IMR-90 (cell line): Measurements from ENCODE around the gene MSH2. TPM values are rescaled to one million over a fixed set of nuclear protein-coding genes. Genes with fewer than 3 reads are reported as not detected.
"Not testable (repeated sequence)": the region's sequence is repeated elsewhere in the genome, so short reads cannot be mapped to it uniquely, and the experiment has no call there.

Experiments used
- ATAC-seq: fragments of 200-7000 bp; cut with Tn5 transposase; 2 replicates; pipeline ENCODE4 v1.9.1; 2020; ENCODE audit warnings: low read depth, mild to moderate bottlenecking, moderate library complexity
- BruUV-seq: library from RNA; stranded (reverse); fragments of 400-500 nt; replicated peaks from 2 replicates; lab custom pipeline; 2021; lab: Mats Ljungman, UMichigan
- CTCF ChIA-PET: fragments of 300-600 bp; formaldehyde crosslinking; extraction: SDS; loops from one replicate; lab custom pipeline; 2021; ENCODE audit warnings: antibody characterized with exemption; lab: Yijun Ruan, JAX
- POLR2A ChIA-PET: fragments of 300-600 bp; sonication (Branson Sonifier 250); formaldehyde crosslinking; loops from one replicate; lab custom pipeline; 2022; ENCODE audit warnings: antibody characterized with exemption; ENCODE audit not compliant: unreplicated experiment; lab: Charles Lee
- DNase-seq: peaks from one replicate; pipeline ENCODE4 v3.0.0; 2013
- H2AFZ ChIP-seq: replicated peaks from 2 replicates; pipeline ENCODE3; 2013; ENCODE audit warnings: low read length, mild to moderate bottlenecking; ENCODE audit not compliant: poor library complexity
- H2AK5ac ChIP-seq: 2 replicates; pipeline ENCODE4 v1.6.1; 2013; ENCODE audit warnings: low read depth, low read length, inconsistent platforms
- H2AK9ac ChIP-seq: replicated peaks from 2 replicates; pipeline ENCODE3; 2013; ENCODE audit warnings: mild to moderate bottlenecking, low read depth, low read length, moderate library complexity; ENCODE audit not compliant: poor library complexity
- H2BK120ac ChIP-seq: 2 replicates; pipeline ENCODE4 v1.6.1; 2013; ENCODE audit warnings: low read depth, low read length, inconsistent platforms
- H2BK15ac ChIP-seq: 3 replicates; pipeline ENCODE4 v1.6.1; 2013; ENCODE audit warnings: low read depth, low read length, inconsistent platforms
- H2BK20ac ChIP-seq: 2 replicates; pipeline ENCODE4 v1.6.1; 2013; ENCODE audit warnings: low read depth, mild to moderate bottlenecking, inconsistent platforms, low read length, moderate library complexity
- H2BK5ac ChIP-seq: 2 replicates; pipeline ENCODE4 v1.6.1; 2013; ENCODE audit warnings: mild to moderate bottlenecking, low read depth, low read length, inconsistent platforms; ENCODE audit not compliant: poor library complexity, severe bottlenecking
- H3K14ac ChIP-seq: replicated peaks from 2 replicates; pipeline ENCODE4 v1.6.1; 2013; ENCODE audit warnings: low read depth, low read length, inconsistent platforms
- H3K18ac ChIP-seq: 2 replicates; pipeline ENCODE4 v1.6.1; 2013; ENCODE audit warnings: low read depth, low read length, control low read depth
- H3K23ac ChIP-seq: 2 replicates; pipeline ENCODE4 v1.6.1; 2013; ENCODE audit warnings: low read depth, low read length, inconsistent platforms
- H3K27ac ChIP-seq: 2 replicates; pipeline ENCODE4 v1.5.1; 2013; ENCODE audit warnings: mild to moderate bottlenecking, control low read depth, low read length; ENCODE audit not compliant: insufficient read depth
- H3K27me3 ChIP-seq: 2 replicates; pipeline ENCODE4 v1.6.1; 2013; ENCODE audit warnings: low read length; ENCODE audit not compliant: control insufficient read depth, insufficient read depth
- H3K36me3 ChIP-seq: 2 replicates; pipeline ENCODE4 v1.6.1; 2013; ENCODE audit warnings: low read length, mixed read lengths; ENCODE audit not compliant: control insufficient read depth, insufficient read depth
- H3K4ac ChIP-seq: 2 replicates; pipeline ENCODE4 v1.6.1; 2013; ENCODE audit warnings: low read depth, low read length, inconsistent platforms
- H3K4me1 ChIP-seq: 2 replicates; pipeline ENCODE4 v1.6.1; 2013; ENCODE audit warnings: low read length, mixed read lengths; ENCODE audit not compliant: control insufficient read depth, insufficient read depth
- H3K4me2 ChIP-seq: 2 replicates; pipeline ENCODE4 v1.6.1; 2013; ENCODE audit warnings: low read depth, mild to moderate bottlenecking, control low read depth, low read length, moderate library complexity
- H3K4me3 ChIP-seq: 2 replicates; pipeline ENCODE4 v1.5.1; 2013; ENCODE audit warnings: low read depth, mild to moderate bottlenecking, control low read depth, low read length, moderate library complexity; ENCODE audit not compliant: insufficient read depth
- H3K56ac ChIP-seq: 2 replicates; pipeline ENCODE4 v1.6.1; 2013; ENCODE audit warnings: low read length, inconsistent platforms; ENCODE audit not compliant: insufficient read depth; ENCODE audit errors: extremely low read depth
- H3K79me1 ChIP-seq, 2 experiments: 2 replicates each; pipeline ENCODE4 v1.6.1; 2013; ENCODE audit warnings: low read length in 2 of 2, inconsistent platforms in 1 of 2, low read depth in 1 of 2
- H3K9ac ChIP-seq: 2 replicates; pipeline ENCODE4 v1.6.1; 2013; ENCODE audit warnings: low read depth, low read length, control low read depth
- H3K9me1 ChIP-seq: 2 replicates; pipeline ENCODE4 v1.6.1; 2013; ENCODE audit warnings: low read length, inconsistent platforms; ENCODE audit not compliant: insufficient read depth
- H3K9me3 ChIP-seq: 2 replicates; pipeline ENCODE4 v1.6.1; 2013; ENCODE audit warnings: low read length; ENCODE audit not compliant: control insufficient read depth, insufficient read depth
- H4K20me1 ChIP-seq: 2 replicates; pipeline ENCODE4 v1.6.1; 2013; ENCODE audit warnings: low read length, inconsistent platforms; ENCODE audit not compliant: insufficient read depth
- H4K5ac ChIP-seq: 2 replicates; pipeline ENCODE4 v1.6.1; 2013; ENCODE audit warnings: mild to moderate bottlenecking, low read depth, low read length, control low read depth
- H4K8ac ChIP-seq, 2 experiments: 2 replicates each; pipeline ENCODE4 v1.6.1; 2013; ENCODE audit warnings: low read depth in 2 of 2, low read length in 2 of 2, control low read depth in 1 of 2, inconsistent platforms in 1 of 2
- H4K91ac ChIP-seq: 2 replicates; pipeline ENCODE4 v1.6.1; 2013; ENCODE audit warnings: low read depth, low read length, inconsistent platforms; ENCODE audit not compliant: insufficient read depth
- CEBPB ChIP-seq: IDR thresholded peaks from 2 replicates; pipeline ENCODE4 v1.6.1; 2012; ENCODE audit warnings: low read depth, low read length, improper control_type of control experiment
- MXI1 ChIP-seq: IDR thresholded peaks from 2 replicates; pipeline ENCODE4 v1.6.1; 2012; ENCODE audit warnings: low read depth, mild to moderate bottlenecking, low read length, moderate library complexity, borderline replicate concordance
- RFX5 ChIP-seq: IDR thresholded peaks from 2 replicates; pipeline ENCODE4 v1.8.0; 2012; ENCODE audit warnings: low read depth, mild to moderate bottlenecking, low read length, moderate library complexity
- WGBS, 2 experiments: methylation state at CpG; one replicate each; pipeline versions ENCODE4 v1.1.5 to v1.1.7; 2013; ENCODE audit warnings: missing lambda C conversion rate in 2 of 2; ENCODE audit not compliant: insufficient read length in 1 of 2; ENCODE audit errors: extremely low coverage in 2 of 2; 5-methylcytosine and 5-hydroxymethylcytosine counted together
- dilution Hi-C: fragments of 300-500 bp; cut with HindIII; formaldehyde crosslinking; loops from one replicate; pipeline ENCODE4 v1.14.3; 2018; ENCODE audit warnings: low sequenced_read_pairs; ENCODE audit not compliant: unreplicated experiment
- in situ Hi-C: fragments of 300-500 bp; cut with MboI; formaldehyde crosslinking; loops from 3 replicates; pipeline ENCODE4 v1.14.3; 2019; ENCODE audit warnings: low sequenced_read_pairs, inconsistent platforms, mixed read lengths
- intact Hi-C: fragments of 100-400 bp; cut with micrococcal nuclease; formaldehyde crosslinking; loops from 2 replicates; pipeline ENCODE4 v1.10.0; 2022
- polyA plus RNA-seq, 3 experiments: library from polyadenylated mRNA; depleted of rRNA; stranded (reverse); fragments of >200 nt; gene quantifications; 2 replicates each; pipeline ENCODE4 v1.2.3, GENCODE V29; 2012; ENCODE audit warnings: low replicate concordance in 1 of 3
- total RNA-seq: library from RNA; depleted of rRNA; stranded (reverse); fragments of >200 nt; gene quantifications from 2 replicates; pipeline ENCODE4 v1.2.3, GENCODE V29; 2012
- TF ChIP-seq, protein P1 (sequence below): fragments of 150-350 bp; IDR thresholded peaks from 2 replicates; pipeline ENCODE4 v1.6.1; 2017; ENCODE audit warnings: mild to moderate bottlenecking, antibody characterized with exemption, low read length, low read depth

Gene MSH2
- total and polyA plus RNA-seq, 2 of the 4 experiments (the other 2 are of a cell fraction): 13.8 to 22.6 TPM

DNA sequence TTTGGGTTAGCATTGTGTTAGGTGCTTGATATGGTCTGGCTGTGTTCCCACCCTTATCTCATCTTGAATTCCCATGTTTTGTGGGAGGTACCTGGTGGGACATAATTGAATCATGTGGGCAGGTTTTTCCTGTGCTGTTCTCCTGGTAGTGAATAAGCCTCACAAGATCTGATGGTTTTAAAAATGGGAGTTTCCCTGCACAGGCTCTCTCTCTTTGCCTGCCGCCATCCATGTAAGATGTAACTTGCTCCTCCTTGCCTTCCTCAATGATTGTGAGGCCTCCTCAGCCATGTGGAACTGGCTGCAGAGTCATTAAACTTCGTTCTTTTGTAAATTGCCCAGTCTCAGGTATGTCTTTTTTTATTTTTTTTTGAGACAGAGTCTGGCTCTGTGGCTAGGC lies 2.8 kb downstream of the MSH2 start:
- H2AFZ ChIP-seq: no peak overlapping the region
- H2BK120ac ChIP-seq: no peak overlapping the region
- H3K56ac ChIP-seq: no peak overlapping the region
- in situ Hi-C loops (no loop called here), intact Hi-C loops (no loop called here), dilution Hi-C loops (no loop called here)
- H3K9ac ChIP-seq: no peak overlapping the region
- peaks cover 7% of the 10 kb centered on the region for H3K9me1 ChIP-seq
- WGBS, 2 experiments: no CpG with 5 or more reads among the region's 2 CpGs
- H3K9me3 ChIP-seq: no peaks in the 10 kb centered on the region
- H3K27me3 ChIP-seq: no peaks in the 10 kb centered on the region
- no peaks in the 10 kb centered on the region; the same call in 1 of the 2 replicates for H3K4me1 ChIP-seq
- CTCF ChIA-PET: no interaction called here
- BruUV-seq: no TSS peak
- POLR2A ChIA-PET: no interaction called here
- no peak overlapping the region for H3K4me2 ChIP-seq
- no peak overlapping the region for H3K23ac ChIP-seq
- H4K5ac ChIP-seq: no peak overlapping the region
- H4K20me1 ChIP-seq: peaks cover 4% of the 10 kb centered on the region; the same call in 1 of the 2 replicates
- no peak overlapping the region for H2AK5ac ChIP-seq
- no peak overlapping the region for H2BK15ac ChIP-seq
- no peak for DNase-seq
- 0 out of 2 replicates have a peak, but pooled peaks cover 2% of the 10 kb centered on the region for H3K36me3 ChIP-seq
- no peak overlapping the region for H3K4ac ChIP-seq
- H4K91ac ChIP-seq: no peak overlapping the region
- H3K18ac ChIP-seq: no peak overlapping the region
- no peak overlapping the region for H2BK20ac ChIP-seq
- no peak overlapping the region for H4K8ac ChIP-seq
- TF ChIP-seq RFX5: no peak
- TF ChIP-seq MXI1: no peak
- TF ChIP-seq, protein P1, sequence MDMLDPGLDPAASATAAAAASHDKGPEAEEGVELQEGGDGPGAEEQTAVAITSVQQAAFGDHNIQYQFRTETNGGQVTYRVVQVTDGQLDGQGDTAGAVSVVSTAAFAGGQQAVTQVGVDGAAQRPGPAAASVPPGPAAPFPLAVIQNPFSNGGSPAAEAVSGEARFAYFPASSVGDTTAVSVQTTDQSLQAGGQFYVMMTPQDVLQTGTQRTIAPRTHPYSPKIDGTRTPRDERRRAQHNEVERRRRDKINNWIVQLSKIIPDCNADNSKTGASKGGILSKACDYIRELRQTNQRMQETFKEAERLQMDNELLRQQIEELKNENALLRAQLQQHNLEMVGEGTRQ: no peak
- no peak for TF ChIP-seq CEBPB
- H3K14ac ChIP-seq: no peak overlapping the region
- no peak overlapping the region for H2AK9ac ChIP-seq
- H3K79me1 ChIP-seq: peaks cover 9 to 37% of the 10 kb centered on the region in 2 experiments; a peak in 3 of 4 replicates
- no peak for ATAC-seq
- H3K4me3 ChIP-seq: no peak overlapping the region
- no peak overlapping the region for H3K27ac ChIP-seq
- H2BK5ac ChIP-seq: no peak overlapping the region

DNA sequence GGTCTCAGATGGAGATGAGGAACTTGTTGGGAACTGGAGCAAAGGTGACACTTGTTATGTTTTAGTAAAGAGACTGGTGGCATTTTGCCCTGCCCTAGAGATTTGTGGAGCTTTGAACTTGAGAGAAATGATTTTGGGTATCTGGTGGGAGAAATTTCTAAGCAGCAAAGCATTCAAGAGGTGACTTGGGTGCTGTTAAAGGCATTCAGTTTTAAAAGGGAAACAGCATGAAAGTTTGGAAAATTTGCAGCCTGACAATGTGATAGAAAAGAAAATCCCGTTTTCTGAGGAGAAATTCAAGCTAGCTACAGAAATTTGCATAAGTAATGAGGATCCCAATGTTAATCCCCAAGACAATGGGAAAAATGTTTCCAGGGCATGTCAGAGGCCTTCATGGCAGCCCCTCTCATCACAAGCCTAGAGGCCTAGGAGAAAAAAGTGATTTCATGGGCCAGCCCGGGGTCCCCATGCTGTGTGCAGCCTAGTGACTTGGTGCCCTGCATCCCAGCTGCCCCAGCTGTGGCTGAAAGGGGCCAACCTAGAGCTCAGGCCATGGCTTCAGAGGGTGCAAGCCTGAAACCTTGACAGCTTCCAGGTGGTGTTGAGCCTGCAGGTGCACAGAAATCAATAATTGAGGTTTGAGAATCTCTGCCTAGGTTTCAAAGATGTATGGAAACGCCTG lies 3.8 kb downstream of the MSH2 start:
- dilution Hi-C loops, H3K23ac ChIP-seq, H3K4me2 ChIP-seq, DNase-seq, H3K4ac ChIP-seq, in situ Hi-C loops, H2BK15ac ChIP-seq, BruUV-seq, H4K20me1 ChIP-seq, H3K18ac ChIP-seq, CTCF ChIA-PET, intact Hi-C loops, H4K5ac ChIP-seq, H2AK5ac ChIP-seq, H2BK5ac ChIP-seq, H3K4me1 ChIP-seq, H2AFZ ChIP-seq, H3K36me3 ChIP-seq, H3K9me3 ChIP-seq, POLR2A ChIA-PET, H4K8ac ChIP-seq, H3K4me3 ChIP-seq, H4K91ac ChIP-seq, H2BK120ac ChIP-seq, H3K27me3 ChIP-seq, H2AK9ac ChIP-seq, ATAC-seq, H2BK20ac ChIP-seq, H3K27ac ChIP-seq, H3K9ac ChIP-seq, H3K14ac ChIP-seq, H3K56ac ChIP-seq, H3K9me1 ChIP-seq: not testable (repeated sequence)
- H3K79me1 ChIP-seq: peaks cover 9 to 37% of the 10 kb centered on the region in 2 experiments; a peak in 3 of 4 replicates
- 100% methylated on average over 1 of the region's 3 CpGs; no CpG with 5 or more reads in 1 of the 2 experiments for WGBS, 2 experiments
